Measurements from ENCODE around the gene CHEK1. TPM values are rescaled to one million over a fixed set of nuclear protein-coding genes. Genes with fewer than 3 reads are reported as not detected.

CHEK1 gene
- total RNA-seq, 1 experiment from 2014 or later = 42.1 TPM

DNA sequence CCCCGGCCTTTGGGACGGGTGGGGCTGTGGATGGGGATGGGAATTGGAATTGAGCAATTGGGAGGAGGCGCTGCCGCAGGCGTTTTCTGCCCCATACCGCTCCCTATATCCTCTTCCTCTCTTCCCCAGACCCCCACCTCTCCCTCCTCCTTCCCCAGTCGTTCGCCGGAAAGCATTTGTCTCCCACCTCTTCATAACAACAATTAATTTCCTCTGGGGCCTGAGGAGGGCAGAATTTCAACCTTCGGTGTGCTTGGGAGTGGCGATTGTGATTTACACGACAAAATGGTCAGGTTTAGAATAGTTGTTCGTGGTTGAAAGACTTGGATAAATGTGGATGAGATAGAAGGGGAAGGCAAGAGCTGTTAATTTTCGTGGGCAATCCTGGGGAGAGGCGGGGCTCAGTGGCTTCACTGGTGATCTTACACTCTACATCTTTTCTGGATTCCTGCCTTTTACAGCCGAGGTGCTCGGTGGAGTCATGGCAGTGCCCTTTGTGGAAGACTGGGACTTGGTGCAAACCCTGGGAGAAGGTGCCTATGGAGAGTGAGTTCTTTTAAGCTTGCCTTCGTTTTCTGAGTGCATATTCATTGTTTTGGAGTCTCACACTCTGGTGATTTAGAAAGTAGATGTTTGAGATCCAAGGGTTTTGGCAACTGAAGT, 1.5 kb downstream of the CHEK1 start:
- DNase-seq (ENCODE audit: low spot score) = peak; percentile 87

DNA sequence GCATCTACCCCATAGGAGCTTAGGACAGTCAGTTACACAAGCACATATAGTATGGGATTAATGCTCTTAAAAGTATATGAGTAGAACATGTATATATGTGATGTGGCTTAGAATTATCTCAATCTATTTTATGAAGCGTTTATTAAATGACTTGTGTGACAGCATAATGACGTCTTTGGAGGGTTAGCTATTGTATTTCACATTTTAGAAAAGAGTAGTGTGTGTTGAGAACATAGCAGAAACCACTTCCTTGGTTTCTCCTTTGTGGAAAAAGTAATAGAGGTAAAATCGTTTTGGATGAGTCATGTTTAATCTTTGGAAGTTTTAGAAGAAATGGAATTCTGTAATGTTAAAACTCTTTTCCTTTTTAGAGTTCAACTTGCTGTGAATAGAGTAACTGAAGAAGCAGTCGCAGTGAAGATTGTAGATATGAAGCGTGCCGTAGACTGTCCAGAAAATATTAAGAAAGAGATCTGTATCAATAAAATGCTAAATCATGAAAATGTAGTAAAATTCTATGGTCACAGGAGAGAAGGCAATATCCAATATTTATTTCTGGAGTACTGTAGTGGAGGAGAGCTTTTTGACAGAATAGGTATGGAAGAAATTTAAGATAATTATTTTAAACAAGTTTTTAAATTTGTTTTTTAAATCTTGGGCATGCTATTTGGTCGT, 2.4 kb downstream of the CHEK1 start:
- no peak for DNase-seq (ENCODE audit: low spot score)

DNA sequence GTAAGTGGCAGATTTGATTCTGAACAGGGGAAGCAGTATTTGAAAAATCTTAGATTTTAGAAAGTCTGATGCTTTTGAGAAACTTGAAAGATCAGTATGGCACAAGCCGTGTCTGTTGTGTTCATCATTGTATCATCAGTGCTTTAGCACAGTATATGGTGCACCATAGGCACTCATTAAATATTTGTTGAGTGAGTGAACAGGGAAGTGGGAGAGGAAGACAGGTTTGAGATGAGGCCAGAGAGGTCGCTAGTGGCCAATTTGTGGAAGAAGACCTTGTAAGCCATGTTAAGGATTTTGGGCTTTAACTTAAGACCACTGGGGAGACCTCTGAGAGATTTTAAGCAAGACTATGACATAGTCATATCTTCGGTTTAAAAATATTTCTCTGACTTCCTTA, 12.9 kb downstream of the CHEK1 start:
- peak; percentile 7 for DNase-seq (ENCODE audit: low spot score)

DNA sequence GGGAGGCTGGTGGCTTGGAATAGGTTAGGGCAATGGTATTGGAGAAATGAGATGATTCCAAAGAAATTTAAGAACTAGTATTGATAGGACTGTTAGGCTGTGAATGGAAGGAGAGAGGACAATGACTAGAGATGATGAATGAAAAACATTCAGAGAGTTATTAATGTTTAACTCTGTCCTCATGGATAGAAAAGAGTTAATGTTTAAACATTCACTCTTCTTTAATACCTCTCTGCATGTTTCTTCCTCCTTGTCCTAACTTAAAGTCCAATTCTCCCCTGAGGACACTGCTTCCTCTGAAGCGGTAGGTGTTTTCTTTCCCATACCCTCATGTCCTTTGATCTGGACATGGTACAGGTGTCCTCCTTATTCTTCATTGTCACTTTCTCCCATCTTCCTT, 13.4 kb downstream of the CHEK1 start:
- DNase-seq (ENCODE audit: low spot score) = peak; percentile 24

DNA sequence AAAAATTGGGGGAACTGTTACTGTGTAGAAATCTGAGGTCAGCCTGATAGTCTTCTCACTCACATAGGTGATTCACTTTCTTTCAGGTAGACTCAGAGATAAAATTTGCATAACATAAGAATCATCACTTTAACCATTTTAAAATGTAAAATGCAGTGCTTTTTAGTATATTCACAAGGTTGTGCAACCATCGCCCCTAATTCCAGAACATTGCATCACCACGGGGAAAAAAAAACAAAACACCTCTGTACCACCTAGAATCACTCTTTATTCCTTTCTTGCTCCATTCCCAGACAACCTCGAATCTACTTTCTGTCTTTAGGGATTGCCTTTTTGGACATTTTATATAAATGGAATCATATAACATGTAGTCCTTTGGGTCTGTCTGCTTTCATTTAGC, 20.9 kb downstream of the CHEK1 start:
- DNase-seq (ENCODE audit: low spot score) = no peak

DNA sequence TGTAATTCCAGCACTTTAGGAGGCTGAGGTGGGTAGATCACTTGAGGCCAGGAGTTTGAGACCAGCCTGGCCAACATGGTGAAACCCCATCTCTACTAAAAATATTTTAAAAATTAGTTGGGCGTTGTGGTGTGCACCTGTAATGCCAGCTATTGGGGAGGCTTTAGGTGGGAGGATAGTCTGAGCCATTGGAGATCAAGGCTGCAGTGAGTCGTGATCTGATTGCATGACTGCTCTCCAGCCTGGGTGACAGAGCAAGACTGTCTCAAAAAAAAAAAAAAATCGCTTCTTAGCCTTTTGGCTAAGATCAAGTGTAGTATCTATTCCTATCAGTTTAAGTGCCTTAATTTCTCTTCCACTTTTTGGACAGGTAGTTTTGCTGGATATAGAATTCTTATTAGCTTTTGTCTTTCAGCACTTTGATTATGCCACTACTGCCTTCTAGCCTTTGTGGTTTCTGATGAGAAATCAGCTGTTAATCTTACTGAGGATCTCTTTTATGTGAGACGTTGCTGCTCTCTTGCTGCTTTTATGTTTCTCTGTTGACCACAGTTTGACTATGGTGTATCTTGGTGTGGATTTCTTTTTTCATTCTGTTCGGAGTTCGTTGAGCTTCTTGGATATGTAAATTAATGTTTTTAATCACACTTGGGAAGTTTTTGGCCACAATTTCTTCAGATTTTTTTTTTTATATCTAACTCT, 24.7 kb downstream of the CHEK1 start:
- DNase-seq (ENCODE audit: low spot score) = no peak

DNA sequence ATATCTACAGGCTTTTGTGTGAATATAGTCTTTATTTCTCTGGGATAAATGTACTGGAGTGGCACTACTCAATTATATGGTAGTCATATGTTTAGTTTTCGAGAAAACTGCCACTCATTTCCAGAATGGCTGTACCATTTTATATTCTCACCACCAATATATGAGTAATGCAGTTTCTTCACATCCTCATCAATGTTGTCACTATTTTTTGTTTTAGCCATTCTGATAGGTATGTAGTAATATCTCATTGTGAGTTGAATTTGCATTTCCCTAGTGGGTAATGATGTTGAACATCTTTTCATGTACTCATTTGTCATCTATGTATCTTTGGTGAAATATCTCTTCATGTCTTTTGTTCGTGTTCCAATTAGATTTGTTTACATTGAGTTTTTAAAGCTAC, 37.7 kb downstream of the CHEK1 start:
- DNase-seq (ENCODE audit: low spot score) = no peak

DNA sequence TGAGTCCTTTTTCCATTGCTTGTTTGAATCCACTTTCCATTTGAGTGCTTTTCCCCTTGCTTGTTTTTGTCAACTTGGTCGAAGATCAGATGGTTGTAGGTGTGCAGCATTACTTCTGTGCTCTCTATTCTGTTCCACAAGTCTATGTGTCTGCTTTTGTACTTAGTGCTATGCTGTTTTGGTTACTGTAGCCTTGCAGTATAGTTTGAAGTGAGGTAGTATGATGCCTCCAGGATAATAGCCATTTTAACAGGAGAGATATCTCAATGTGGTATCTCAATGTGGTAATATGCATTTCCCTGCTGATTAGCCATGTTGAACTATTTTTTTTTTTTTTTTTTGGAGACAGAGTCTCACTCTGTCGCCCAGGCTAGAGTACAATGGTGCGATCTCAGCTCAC, 38.9 kb downstream of the CHEK1 start:
- DNase-seq (ENCODE audit: low spot score) = no peak

DNA sequence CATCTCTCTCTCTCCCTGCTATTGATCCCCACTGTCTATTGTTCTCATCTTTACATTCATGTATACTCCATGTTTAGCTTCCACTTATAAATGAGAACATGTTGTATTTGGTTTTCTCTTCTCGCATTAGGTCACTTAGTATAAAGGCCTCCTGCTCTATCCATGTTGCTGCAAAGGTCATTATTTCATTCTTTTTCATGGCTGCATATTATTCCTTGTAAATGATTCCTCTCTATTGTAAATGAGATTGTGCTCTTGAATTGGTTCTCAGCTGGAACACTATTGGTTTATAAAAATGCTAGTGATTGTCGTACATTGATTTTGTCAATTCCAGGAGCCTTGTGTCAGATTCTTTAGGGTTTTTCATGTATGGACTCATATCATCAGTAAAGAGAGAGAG, 42.2 kb downstream of the CHEK1 start:
- no peak for DNase-seq (ENCODE audit: low spot score)

DNA sequence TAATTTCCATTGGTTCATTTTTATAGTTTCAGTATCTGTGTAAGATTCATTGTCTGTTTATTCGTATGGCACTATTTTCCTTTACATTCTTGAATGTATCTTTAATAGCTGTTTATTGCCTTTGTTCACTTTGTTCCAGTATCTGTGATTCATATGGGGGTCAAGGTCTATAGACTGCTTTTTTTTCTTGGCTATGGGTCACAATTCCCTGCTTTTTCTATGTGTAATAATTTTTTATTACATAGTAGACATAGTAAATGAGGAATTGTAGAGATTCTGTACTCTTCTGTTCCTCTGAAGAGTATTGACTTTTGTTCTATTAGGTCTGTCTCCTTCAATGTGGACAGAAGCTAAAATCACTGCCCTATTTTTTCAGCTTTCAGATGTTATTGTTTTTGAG, 45.2 kb downstream of the CHEK1 start:
- no peak for DNase-seq (ENCODE audit: low spot score)

DNA sequence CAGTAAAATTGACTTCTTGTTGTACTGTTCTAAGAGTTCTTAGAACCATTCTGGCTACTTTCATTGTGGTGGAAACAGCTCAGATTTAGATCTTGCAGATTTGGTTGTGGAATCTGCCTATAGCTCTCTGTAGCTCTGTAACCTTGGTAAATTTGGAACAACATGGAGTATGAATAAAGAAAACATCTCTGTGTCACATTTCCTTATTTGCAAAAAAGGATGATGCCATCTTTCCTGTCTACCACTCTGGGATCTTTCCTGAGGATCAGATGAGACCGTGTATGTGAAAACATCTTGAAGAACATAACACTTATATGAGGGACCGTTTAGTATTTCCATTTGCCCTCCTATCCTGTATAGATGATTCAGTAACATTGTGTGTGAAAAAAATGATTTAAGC, 46.6 kb downstream of the CHEK1 start:
- DNase-seq (ENCODE audit: low spot score) = no peak

DNA sequence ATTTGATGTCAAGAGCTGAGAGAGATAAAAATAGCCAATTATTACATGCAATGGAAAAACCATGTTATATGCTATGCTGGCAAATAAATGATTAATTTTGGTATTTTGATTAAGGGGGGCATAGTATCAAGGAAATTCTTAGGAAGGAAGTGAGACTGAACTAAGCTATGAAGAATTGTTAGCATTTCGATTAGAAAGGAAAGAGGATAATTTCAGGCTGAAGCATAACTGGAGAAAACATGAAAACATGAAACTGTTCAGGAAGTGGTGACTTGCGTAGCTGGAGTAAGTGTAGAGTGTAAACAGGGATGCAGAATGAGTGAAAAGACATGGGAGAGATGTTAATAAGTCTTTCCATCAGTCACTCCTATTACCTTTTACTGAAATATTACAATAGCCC, 49.2 kb downstream of the CHEK1 start:
- DNase-seq (ENCODE audit: low spot score) = no peak

DNA sequence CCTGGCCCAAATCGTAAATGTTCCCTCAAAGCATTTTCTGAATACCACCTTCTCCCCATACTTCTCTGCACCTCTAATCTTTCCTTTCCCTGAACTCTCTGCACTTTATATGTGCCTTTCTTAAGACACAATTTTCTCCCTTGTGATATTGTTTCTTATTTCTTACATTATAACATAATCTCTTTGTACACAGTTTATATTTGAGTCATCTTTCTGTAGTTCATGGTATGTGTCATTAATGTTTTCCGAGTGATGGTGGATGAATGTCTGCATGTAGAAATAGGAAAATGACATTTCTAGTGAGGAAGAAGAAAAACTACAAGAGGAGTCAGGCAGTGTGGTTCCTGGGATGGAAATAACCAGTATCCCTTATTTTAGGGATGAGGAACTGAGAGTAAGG, 50.2 kb downstream of the CHEK1 start:
- no peak for DNase-seq (ENCODE audit: low spot score)

DNA sequence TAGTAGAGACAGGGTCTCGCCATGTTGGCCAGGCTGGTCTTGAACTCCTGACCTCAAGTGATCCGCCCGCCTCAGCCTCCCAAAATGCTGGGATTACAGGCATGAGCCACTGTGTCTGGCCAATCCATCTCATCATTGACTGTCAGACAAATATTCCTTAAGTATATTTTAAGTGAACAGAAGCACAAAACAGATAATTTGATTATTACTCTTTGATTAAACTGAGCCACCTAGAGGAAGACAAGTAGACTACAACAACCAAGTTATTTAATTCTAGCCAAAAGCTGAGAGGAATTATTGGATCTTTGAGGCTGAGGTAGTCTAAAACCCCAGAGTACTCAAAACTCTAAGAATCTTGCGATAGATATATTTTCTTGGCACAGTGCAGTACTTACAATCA, 54.4 kb downstream of the CHEK1 start:
- no peak for DNase-seq (ENCODE audit: low spot score)

DNA sequence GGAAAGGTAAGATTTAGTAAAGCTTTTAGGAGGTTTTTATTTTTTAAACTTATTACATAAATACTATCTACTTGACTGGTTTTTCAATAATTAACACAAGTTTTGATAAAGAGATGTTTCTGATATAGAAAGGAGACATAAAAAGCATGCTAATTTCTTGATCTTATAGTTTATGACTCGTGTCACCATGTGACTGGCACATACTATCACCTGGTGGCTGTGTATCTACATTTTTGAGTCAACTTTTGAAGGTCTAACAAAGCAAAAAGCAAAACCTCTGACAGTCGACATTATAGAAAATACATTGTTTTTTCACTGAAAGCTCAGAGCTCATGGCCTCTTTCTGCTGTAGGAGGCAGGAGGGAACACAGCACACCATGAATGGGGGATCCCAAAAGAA, 54.9 kb downstream of the CHEK1 start:
- DNase-seq (ENCODE audit: low spot score) = no peak

DNA sequence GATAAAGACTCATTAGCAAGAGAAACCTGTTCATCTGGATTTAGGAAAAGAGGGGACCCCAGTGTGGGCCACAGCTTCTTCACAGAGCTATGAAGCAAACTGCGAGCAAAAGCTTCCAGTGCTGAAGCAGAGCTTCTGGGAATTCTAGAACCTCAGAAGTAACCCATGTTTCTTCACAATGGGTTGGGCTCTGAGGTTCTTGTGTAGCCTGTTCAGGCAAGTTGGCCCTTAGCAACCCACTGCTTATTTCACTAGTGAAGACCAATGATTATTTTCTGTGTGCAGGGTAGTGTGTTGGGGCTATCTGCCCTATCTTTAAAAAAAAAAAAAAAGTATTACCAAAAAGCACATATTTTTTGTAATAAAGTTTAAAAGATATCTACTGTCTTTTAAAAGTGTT, 55.8 kb downstream of the CHEK1 start, which contains the start of gene ACRV1:
ACRV1 (minus strand) TSS at position 101 of the 400 bp plus-strand sequence; CDS start at position 34, 67 bp downstream.
- DNase-seq (ENCODE audit: low spot score) = no peak

DNA sequence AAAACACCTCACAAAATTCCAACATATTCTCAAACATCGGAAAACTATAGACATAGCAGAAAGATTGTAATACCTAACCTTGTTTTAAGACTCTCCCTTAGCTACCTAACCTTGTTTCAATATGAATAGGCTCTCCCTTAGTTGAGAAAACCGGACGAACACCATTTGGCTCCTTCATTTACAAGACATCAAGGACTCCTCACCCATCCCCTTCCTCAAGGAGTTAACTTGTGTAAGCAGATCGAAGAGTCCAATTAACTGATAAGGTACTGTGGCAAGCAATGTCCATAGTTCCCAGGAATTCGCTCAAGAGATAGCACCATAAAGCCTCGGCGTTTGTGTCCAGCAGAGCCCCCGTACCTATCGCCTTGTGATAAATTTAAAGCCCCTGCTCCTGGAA, 60.3 kb downstream of the CHEK1 start:
- DNase-seq (ENCODE audit: low spot score) = no peak

DNA sequence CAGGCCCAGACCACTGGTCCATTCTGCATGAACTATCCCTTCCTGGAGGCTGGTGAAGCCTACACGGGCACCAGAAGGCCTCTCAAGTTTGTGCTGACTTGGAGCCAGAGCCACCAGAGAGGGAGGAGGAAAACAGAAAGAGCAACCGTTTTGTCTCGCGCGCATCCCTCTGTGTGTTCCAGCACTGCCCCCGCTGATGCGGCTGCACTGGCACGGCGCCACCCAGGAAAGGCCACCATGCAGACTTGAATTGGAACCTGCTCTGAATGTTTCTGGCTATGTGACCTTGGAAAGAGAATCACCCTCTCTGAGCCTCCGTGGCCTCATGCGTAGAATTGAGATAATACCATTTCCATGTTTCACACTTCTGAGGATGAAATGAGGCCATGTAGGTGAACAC, 63.1 kb downstream of the CHEK1 start:
- no peak for DNase-seq (ENCODE audit: low spot score)

DNA sequence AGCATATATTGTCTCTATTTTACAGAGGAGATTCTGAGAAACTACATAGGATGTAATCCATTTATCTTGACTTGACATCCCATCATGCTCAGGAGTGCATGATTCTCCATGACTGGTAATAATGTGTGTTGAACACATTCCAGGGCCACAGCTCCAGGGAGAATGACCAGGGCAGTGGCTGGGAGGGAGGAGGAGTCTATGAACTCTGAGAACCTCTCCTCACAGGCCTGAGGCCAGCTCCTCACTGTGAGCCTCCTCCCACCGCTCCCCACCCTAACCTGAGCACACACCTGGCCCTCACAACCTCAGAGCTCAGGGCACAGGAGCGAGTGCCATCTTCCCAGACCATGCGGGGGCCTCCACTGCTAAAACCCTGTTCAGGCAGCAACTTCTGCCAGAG, 63.7 kb downstream of the CHEK1 start:
- no peak for DNase-seq (ENCODE audit: low spot score)

DNA sequence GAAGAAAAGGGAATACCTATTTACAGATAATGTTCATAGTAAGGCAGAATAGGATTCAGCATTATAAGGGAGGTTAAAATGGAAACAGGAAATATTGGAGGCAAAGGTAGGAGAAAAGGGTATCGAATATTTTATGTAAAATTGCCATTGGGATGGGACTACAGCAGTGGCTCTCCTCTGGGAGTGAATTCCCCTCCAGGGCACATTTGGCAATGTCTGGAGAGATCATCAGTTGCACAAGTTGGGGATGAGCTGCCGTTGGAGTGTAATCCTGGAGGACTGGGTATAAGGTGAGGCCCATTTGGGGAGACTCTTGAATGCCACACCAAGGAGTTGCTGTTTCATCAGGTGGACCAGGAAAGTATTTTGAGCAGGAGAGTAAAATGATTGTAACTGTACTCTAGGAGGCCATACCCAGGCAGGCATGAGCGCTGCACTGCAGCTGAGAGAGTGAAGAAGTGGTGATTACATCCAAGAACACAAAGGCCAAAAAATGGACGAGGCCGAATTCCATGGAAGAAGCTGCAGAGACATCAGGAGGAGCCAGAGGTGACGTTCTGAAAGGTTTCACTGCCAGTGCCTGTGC, 64.4 kb downstream of the CHEK1 start:
- no peak for DNase-seq (ENCODE audit: low spot score)

DNA sequence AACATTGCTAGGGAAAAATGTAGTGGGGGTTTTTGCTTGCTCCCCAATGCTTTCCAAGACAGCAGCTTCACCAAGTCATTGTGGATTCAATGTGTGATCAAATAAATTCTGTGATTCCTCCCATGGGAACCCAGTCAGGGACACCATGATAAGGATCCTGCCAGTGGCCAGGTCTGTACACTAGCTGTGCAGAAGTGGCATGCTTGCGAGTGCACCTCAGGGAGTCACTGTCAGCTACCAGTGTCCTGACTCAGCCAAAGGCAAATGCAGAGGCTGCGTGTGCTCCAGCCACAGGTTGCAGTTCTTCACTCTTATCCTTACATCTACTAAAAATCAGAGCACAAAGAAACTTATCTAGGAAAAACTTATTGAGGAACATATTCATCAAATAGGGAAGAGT, 65.0 kb downstream of the CHEK1 start:
- DNase-seq (ENCODE audit: low spot score) = no peak

DNA sequence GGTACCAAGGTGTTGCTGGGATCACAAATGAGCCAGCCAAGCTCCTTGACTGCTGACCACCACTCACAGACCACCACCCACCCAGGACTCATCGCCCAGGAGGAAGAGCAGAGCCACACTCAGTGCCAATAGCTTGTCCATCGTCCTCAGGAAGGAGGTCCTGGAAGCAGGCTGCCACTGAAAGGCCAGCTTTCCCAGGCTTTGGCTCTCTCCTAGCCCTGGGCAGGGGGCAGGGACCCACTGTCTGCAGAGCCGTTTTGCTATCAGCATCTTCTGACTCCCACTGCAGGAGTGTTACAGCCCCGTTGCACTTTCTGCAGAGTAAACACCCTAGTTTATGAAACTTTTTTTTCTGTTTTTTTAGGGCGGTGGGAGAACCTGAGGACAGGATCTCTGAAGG, 67.9 kb downstream of the CHEK1 start:
- DNase-seq (ENCODE audit: low spot score) = no peak

DNA sequence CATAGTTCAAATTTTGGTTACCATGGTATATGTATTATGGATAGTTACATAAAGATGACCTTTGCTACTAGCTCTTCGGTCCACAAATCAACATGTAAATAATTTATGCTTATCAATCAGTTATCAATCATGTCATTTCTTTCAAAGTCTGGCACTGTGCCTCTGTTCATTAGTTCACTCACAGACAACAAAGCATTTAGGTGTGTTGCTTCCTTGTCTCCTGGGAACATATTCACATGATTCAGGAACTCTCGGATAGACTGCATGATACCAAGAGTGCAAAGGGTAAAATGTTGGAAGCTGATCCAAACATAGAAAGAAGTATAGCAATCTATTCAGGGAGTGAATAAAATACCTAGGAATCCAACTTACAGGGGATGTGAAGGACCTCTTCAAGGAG, 70.0 kb downstream of the CHEK1 start:
- no peak for DNase-seq (ENCODE audit: low spot score)

All from HT-29 (cell line).